ENCODE measurements around the gene MAP2K5.

DNA sequence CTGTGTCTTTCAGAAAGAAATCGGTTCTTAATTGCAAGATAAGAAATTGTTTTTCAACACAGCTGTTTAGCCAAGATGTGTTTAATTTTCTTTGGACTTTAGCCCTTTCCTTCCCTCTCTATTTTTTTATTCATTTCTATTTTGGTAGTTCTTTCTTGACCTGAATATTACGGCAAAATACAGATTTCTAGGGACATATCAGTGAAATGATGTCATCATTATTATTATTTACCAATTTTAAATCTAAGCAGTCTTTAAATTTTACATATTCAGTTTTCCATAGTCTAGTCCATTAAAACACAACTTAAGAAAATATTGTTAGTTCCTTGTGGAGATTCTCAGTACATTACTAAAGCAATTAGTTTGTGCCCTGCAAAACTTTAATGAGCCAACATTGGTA is 104.3 kb downstream of the MAP2K5 start:
- TF ChIP-seq, protein P1, sequence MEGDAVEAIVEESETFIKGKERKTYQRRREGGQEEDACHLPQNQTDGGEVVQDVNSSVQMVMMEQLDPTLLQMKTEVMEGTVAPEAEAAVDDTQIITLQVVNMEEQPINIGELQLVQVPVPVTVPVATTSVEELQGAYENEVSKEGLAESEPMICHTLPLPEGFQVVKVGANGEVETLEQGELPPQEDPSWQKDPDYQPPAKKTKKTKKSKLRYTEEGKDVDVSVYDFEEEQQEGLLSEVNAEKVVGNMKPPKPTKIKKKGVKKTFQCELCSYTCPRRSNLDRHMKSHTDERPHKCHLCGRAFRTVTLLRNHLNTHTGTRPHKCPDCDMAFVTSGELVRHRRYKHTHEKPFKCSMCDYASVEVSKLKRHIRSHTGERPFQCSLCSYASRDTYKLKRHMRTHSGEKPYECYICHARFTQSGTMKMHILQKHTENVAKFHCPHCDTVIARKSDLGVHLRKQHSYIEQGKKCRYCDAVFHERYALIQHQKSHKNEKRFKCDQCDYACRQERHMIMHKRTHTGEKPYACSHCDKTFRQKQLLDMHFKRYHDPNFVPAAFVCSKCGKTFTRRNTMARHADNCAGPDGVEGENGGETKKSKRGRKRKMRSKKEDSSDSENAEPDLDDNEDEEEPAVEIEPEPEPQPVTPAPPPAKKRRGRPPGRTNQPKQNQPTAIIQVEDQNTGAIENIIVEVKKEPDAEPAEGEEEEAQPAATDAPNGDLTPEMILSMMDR (IDR thresholded peaks at IDR 0.05), result no peak
- TF ChIP-seq ZFX (IDR thresholded peaks at IDR 0.05; ENCODE audit: borderline replicate concordance), result no peak
